DLD1 (cell line): ENCODE data around the gene ZEB2.

ENCODE experiments used
- in situ Hi-C: cut with HindIII; loops from 2 replicates; pipeline ENCODE4 v1.10.0; 2017; ENCODE audit warnings: low sequenced_read_pairs

ZEB2 gene

DNA sequence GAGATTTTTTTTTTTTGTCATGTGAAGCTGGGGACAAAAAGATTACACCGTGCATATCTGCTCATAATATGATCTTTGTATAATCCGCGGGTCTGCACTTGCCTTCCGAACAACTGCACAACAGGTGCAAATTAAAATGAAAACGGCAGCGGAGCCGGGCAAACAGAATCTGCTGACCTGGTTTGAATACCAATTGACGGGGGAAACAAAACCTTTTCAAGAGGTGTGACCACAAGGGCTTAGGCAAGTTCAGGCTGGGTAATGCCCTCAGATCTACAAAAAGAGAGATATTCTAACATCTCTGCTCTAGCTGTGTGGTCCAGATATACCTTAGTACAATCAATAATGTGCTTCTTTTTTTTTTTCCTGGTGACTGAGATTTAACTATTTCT lies 88.5 kb downstream of the ZEB2 start:
- in situ Hi-C loops = no loop called here

DNA sequence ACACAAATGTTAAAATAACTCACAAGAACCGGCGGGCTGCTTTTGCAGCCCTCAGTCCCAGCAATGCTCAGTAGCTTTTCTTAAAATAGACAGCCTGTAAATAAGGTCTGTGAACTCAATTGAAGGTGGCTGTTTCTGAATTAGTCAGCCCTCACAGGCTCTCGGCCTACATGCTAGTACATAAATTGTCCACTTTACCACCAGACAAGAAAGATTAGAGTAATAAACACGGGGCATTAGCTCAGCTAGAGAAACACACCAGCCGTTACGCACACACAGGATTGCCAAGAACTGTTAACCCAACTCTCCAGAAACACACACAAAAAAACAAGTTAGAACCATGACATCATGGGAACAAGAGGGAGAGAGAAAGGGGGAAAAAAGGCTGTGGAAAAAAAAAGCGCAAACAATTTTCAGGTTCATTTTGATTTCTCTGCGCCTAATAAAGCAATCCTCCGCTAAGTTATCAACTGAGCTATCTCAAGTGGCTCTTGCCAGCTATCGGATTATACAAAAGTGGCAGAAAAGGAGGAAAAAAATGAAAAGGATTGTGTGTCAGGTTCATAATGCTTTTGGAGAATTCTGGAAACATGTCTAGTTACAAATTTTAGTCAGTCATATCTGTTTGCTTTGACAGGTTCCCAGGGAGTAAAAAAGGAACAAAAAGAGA lies 89.1 kb downstream of the ZEB2 start:
- in situ Hi-C loops = no loop called here

DNA sequence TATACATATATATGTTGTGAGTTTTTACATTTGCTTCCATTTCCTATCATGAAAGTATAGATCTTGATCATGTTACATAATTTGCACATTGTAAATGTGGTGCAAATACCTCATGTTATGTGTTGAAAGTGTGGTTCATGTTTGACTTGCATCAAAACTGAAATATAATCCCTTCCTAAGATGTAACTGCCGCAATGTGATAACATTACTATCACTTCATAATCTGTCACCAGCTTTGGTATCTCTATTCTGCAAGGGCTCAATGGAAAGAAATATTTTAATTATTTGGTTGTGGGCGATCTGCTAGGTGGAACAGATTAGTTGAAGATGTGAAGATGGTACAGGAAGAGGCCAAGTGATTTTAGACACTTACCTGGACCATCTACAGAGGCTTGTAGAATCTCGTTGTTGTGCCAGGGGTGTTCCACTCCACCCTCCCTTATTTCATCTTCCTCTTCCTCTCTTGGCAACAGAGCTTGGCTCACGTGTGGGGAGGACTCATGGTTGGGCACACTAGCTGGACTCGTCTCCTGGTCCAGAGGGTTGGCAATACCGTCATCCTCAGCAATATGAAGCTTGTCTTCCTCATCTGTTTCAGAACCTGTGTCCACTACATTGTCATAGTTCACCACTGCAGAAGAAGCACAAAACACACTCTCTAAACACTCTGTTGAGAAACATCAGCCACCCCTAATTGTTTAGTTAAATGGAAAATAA lies 90.4 kb downstream of the ZEB2 start:
- in situ Hi-C loops = no loop called here

DNA sequence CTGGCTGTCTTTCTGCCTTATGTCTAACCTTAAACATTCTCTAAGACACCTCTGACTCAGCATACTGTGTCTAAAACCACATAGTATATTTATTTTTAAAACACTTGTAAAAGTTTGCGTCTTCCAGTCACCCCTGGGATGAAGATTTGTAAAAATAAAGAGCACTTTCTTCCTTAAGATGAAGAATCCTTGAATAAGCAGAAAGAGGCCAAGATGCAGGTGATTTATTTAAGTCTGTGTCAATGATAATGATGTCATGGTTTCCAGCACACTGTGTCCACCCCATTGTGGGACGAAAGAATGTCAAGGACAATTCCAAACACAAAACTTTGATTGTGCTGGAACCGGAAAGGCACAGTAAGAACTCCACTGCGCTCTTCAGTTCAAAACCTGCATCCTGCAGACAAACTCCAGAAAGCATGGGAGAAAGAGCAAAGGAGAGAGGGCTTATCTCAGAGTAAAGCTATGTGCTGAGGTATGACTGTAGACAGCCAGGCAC lies 92.9 kb downstream of the ZEB2 start:
- in situ Hi-C loops = no loop called here

DNA sequence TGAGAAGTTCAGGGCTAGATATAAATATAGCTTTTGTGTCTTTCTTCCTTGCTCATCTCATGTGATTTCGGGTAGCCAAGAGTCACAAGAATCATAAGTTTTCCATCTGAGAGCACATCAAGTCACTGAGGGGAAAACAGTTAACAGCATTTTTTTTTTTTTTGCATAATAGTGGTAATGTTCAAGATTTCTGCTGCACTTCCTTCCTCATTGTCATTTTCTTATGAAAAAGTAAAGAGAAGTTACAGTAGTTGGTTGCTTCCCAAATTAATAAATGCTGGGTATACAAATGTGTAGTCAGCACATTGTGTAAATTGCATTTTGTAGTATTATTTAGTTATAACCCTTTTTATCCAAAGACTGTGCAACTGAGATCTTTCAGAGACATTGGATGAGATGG lies 93.6 kb downstream of the ZEB2 start:
- in situ Hi-C loops = no loop called here

DNA sequence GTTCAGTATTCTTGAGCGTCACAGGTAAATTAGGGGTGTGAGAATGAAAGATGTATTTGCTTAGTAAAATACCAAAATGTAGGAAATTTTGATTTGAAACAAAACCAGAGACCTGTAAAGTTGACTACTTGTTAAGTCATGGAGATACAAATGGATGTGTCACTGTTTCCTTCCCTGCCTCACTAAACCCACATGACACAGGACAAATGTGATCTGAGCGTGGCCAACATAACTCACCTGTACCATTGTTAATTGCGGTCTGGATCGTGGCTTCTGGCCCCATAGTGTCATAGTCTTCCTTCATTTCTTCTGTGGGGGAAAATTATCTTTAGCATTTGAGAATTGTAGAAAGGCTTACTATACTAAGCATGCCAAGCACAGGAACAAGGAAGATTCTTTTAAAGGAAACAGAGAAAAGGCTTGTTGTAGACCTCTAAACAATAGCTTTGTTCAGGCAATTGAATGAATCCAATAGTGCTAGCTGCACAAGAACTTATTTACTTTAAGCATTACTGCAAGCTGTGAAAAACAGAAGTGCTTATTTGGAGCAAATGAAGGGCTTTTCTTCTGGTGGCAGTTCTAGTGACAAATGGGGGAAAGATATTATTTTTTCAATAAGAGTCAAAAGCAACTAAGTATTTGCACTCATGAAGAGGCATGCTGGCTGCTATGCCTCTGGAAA lies 95.2 kb downstream of the ZEB2 start:
- in situ Hi-C loops = no loop called here

DNA sequence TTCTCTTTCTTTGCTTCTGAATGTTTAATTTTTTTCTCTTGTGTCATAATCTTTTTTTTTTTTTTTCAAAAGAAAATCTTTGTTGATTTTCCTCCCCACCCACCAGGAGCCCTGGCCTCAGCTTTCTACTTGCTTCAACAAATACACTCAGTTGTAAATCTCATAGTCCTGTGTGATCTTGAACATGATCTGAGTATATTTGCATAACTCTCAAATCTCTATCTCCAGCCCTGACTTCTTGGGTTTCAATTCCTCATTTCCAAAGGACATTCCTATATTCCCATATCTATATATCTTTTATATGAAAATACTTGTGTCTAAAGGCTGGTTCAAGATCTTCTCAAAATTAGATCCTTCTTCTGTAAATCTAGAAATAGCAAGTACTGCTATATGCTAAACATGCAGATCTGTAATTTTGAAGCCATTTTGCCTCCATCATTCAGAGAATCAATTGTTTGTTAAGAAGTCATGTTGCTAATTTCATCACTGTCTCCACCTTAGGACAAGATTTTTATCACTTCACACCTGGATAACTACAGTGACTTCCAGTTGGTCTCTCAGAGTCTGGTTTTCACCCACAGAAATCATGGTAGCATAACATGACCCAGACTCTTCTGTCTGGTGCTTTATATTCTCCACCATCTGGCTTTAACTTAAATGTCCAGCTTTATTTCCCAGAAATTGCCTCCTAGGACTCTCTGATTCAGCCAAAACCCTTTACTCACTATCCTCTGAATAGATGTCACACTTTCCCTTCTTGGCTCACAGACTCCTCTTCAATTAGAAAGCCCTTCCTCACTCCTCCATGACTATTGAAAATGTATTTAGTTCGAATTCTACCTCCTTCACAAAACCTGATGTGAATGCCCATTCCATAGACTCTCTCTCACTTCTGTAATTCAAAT lies 98.1 kb downstream of the ZEB2 start:
- in situ Hi-C loops = no loop called here

DNA sequence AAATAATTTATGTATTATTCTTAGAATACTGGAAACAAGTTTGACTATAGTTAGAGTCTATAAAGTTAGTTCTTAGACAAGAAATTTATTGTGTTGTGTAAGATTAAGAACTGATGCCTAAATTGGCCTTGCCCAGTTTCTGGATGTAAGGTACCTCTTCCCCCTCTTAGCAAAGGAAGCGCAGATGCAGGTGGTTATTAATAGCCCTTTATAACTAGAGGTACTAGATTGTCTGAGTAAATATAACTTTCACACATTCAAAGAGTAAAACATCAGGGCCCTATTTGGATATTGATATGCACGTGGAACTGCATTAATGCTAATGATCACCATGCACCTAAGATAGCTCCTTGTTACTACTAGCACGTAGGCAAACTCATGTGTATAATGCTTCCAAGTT lies 100.7 kb downstream of the ZEB2 start:
- in situ Hi-C loops = no loop called here

DNA sequence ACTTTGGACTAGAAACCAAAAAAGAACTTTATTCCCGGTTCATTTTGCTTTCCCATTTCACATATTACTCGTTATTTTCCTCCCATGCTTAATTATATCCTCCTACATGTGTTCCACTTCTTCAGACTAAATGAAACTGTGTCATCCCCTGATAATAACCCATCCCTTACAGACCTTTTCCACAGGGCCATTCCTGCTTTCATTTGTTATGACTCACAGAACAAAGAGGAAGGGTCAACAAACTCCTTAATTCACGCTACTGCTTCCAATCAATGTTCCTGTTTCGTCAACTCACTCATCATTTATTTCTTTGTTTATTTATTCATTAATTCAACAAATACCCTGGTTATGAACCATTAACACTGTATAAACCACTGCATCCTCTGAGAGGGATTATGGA lies 104.5 kb downstream of the ZEB2 start:
- in situ Hi-C loops = no loop called here

DNA sequence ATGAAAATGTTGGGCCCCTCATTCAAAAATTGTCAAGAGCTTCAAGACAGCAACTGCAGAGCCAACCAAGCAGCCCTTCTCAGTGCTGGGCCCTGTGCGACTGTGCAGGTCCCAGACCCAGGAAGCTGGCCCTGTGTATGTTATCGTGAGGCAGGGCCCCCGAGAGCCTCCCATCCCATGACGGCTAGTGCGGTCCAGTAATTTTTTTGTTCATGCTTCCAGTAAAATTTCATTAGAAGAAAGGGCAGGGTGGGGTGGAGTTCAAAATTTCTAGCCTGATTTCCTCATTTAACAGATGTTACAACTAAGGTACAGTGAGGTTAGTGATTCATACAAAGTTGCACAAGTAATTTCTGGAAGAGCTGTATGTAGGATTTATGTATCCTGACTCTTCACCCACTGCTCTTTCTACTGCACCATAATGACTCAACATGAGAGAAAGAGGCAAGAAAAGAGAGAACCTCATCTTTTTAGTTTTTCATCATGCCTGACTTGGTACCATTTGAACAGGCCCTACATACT lies 105.5 kb downstream of the ZEB2 start:
- in situ Hi-C loops = no loop called here

DNA sequence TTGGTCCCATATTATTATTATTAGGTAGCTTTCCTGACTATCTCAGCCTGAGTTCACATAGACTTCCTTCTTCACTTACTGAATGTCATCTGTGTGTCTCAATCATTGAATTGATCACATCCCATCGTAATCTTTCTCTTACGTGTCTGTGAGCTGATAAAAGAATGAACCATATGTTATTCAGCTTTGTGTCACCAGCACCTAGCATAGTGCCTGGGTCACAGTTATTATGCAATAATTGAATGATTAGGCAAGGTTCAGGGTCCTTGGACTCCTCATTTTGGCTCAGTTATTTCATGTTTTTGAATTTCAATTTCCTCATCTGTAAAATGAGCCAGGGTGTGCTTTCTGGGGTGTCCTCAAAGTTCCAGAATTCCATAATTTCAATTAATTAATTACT lies 107.2 kb downstream of the ZEB2 start:
- in situ Hi-C loops = no loop called here

DNA sequence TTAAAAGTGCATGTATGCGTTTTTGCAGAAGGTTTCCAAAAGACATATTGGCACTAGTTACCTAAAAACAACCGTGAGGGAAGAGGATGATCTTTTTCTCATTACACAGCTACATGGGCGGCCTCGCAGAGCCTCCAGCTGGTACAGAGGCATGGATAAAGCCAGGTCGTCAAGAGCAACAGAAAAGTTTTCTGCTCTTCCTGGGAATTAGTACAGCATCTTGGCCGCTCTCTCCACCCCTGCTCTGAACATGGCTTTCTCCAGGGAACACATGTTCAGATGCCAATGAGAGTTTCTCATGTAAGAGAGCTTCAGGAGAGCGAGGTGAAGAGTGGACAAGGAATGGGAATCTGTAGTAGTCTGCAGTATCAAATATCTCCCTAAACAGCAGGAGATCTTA lies 108.4 kb downstream of the ZEB2 start:
- in situ Hi-C loops = no loop called here

DNA sequence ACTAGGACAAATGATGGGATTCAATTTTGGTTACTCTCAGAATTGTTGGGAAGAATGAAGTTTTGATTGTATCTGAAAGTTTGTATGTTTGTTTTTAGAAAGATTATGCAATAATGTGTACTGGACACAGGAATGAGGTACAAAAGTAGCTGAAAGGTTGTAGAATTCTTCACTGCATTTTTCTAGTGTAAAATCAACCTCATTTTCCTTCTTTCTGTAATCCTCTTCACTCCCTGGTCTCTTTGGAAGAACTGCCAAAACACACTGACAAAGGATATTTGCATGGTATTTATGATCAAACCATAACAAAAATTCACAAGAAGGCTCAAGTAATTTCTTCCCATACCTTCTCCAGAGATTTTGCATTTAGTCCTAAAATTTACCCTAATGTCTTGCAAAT lies 110.7 kb downstream of the ZEB2 start:
- in situ Hi-C loops = no loop called here

DNA sequence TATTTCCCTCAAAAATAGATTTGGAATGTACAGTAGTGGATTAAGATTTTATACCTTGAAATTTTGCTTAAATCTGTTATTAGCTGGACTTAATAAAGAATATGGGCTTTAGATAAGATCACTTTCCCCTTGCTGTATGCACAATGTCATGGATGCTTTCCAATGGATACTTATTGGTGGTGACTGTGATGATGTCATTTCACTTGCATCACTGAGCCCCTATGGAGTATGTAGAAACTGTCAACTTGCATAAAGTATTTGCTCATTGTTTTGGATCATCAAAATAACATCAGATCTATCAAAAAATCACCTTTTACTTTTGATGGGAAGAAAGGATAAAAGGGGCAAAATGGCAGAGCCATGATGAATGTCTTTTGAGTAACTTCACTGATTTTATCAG lies 112.7 kb downstream of the ZEB2 start:
- in situ Hi-C loops = no loop called here

DNA sequence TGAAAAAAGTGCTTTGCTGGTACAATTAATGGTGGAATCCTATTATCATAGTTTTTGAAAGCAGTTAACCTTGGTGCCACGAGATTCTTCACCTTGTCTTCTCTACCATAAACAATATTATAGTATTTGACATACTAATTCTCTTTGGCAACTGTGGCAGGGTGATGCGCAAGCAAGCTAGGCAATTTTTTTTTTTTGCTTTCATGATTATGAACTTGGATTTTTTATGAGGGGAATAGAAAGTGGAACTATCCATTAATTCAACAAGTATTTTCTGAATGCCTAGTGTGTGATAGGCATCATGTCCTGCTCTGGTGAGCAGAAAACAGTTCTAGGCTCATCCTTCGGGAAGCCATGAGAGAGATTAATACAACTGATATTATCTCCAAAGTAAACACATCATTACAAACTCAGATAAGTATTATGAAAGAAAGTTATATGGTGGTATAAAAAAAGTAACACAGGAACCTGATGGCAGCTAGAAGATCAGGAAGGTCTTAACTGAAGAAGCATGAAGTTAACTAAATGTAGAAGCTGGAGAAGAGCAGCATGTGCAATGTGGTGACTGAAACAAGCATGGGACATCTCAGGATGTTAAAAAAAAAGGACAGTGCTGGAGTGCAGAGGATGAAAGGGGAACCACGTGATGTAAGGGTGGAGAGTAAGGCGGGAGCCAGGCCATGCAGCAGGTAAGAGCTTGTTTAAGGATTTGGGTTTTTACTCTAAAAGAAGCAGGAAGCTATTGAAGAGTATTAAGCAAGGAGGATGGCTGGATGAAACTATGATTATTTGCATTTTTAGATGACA lies 113.7 kb downstream of the ZEB2 start:
- in situ Hi-C loops = no loop called here

DNA sequence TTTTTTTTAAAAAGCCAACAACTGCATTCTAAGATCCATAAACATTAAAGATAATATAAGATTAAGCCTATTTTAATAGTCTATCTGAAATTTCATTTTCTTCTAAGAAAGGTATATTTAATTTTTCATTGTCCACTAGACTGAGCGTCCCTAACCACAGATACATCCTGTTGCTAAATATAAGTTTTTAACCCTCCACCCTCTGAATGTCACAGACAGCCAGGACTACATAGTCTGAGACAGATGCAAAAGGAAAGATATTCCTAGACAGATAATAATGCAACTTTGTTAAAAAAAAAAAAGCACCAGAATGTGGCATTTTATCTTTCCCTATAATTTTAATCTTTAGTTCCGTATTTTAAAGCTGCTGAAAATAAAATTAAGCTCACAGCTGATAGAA lies 114.6 kb downstream of the ZEB2 start:
- in situ Hi-C loops = no loop called here

DNA sequence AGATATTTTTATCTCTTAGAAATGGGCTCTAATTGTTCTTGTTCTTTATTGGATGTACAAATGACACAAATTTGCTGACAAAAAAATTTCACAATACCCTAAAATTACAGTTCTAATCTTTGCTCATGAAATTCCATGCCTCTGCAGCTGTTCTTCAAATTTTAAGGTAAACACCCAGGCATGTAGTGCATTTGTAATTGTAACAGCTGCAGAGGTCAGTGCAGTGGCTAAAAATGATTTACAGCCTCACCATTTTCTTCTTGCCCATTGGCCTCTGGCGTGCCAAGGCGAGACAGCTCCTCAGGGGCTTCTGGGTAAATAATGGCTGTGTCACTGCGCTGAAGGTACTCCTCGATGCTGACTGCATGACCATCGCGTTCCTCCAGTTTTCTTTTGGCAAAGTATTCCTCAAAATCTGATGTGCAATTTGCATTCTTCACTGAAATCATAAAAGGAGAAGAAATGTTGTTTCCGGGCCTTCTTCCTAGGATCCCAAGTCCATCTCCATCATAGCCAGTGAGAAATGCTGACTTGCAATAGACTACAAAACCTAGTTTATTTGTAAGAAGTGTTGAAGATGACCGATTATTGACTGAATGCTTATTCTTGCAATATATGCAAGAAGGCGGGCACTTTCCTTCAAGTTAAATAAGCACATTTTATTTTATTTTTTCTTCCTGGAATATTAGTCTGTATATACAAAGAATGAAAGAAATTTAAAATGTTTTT lies 115.2 kb downstream of the ZEB2 start:
- in situ Hi-C loops = no loop called here

DNA sequence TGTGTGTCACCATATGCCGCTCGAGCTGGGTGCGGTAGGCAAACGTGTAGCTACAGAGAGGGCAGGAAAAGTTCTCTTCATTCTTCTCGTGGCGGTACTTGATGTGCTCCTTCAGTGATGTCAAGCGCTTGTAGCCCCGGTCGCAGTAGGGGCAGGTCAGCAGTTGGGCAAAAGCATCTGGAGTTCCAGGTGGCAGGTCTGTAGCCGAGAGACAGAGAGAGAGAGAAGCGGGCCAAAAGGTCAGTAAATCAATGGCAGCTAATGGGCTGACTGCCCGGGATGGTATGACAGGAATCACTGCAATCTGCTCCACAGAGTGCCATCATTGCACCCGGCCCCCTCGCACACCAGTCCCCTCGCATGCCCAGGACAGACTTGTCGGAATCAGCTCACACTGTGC lies 116.0 kb downstream of the ZEB2 start:
- in situ Hi-C loops = no loop called here

DNA sequence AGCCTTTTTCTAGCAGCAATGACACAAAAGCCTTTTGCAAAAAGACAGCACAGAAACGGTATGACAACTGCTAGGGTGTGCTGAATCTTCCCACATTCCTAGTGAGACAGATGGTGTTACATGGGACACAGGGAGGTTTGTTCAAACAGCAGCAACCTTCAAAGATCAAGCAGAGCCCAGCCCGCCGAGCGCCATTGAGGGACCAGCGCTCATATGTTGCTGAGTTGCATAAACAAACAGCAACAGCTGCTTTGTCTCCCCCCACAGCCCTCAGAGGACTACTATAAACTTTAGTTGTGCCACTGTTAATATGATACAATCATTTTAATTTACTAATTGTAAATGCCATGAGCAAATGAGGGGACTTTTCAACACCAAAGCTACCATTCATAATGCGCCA lies 117.7 kb downstream of the ZEB2 start:
- in situ Hi-C loops = no loop called here
